Mesenchymal stem cell (in vitro differentiated cells and primary cell): Measurements from ENCODE around the gene ABHD2.

Source experiments
- DNase-seq: peaks from one replicate; pipeline ENCODE4 v3.0.0-alpha.2; 2013
- H2AFZ ChIP-seq: one replicate; pipeline ENCODE4 v1.6.1; 2013; ENCODE audit warnings: low read depth, mild to moderate bottlenecking, control low read depth, inconsistent platforms, low read length, moderate library complexity
- H2AK5ac ChIP-seq: 2 replicates; pipeline ENCODE4 v1.6.1; 2013; ENCODE audit warnings: low read length, moderate library complexity, mild to moderate bottlenecking, inconsistent platforms; ENCODE audit not compliant: severe bottlenecking
- H2BK120ac ChIP-seq: one replicate; pipeline ENCODE4 v1.6.1; 2013; ENCODE audit warnings: low read depth, mild to moderate bottlenecking, inconsistent platforms, low read length, moderate library complexity
- H2BK12ac ChIP-seq, 2 experiments: one replicate each; pipeline ENCODE4 v1.6.1; 2013; ENCODE audit warnings: inconsistent platforms in 2 of 2, low read length in 2 of 2, mild to moderate bottlenecking in 2 of 2, moderate library complexity in 2 of 2, control low read depth in 1 of 2
- H2BK15ac ChIP-seq: one replicate; pipeline ENCODE4 v1.6.1; 2013; ENCODE audit warnings: mild to moderate bottlenecking, low read depth, inconsistent platforms; ENCODE audit not compliant: poor library complexity, severe bottlenecking
- H2BK5ac ChIP-seq: 2 replicates; pipeline ENCODE4 v1.6.1; 2013; ENCODE audit warnings: low read depth, mild to moderate bottlenecking, low read length, control low read depth, inconsistent platforms; ENCODE audit not compliant: poor library complexity, severe bottlenecking
- H3K14ac ChIP-seq, 2 experiments: one replicate each; pipeline ENCODE4 v1.6.1; 2013; ENCODE audit warnings: inconsistent platforms in 2 of 2, low read length in 2 of 2, control low read depth in 1 of 2, mild to moderate bottlenecking in 1 of 2, moderate library complexity in 1 of 2
- H3K18ac ChIP-seq, 2 experiments: one replicate each; pipeline ENCODE4 v1.6.1; 2013; ENCODE audit warnings: inconsistent platforms in 2 of 2, low read length in 2 of 2, control low read depth in 1 of 2, low read depth in 1 of 2, mild to moderate bottlenecking in 1 of 2
- H3K23ac ChIP-seq, 2 experiments: one replicate each; pipeline ENCODE4 v1.6.1; 2013; ENCODE audit warnings: inconsistent platforms in 2 of 2, low read length in 2 of 2, mild to moderate bottlenecking in 2 of 2, moderate library complexity in 2 of 2, control low read depth in 1 of 2
- H3K27ac ChIP-seq: 2 replicates; pipeline ENCODE4 v1.5.1; 2013; ENCODE audit warnings: mild to moderate bottlenecking, moderate library complexity, low read length, control low read depth, inconsistent platforms; ENCODE audit not compliant: poor library complexity, severe bottlenecking
- H3K27me3 ChIP-seq, 2 experiments: 2 replicates each; pipeline versions ENCODE4 v1.6.1 to v1.7.0; 2013; ENCODE audit warnings: low read length in 2 of 2, mild to moderate bottlenecking in 2 of 2, moderate library complexity in 2 of 2, control low read depth in 1 of 2, inconsistent platforms in 1 of 2; ENCODE audit not compliant: control insufficient read depth in 1 of 2, insufficient read depth in 1 of 2
- H3K36me3 ChIP-seq, 2 experiments: 2 replicates each; pipeline versions ENCODE4 v1.6.1 to v1.7.0; 2013; ENCODE audit warnings: low read length in 2 of 2, control low read depth in 1 of 2, inconsistent platforms in 1 of 2, low read depth in 1 of 2, mild to moderate bottlenecking in 1 of 2; ENCODE audit not compliant: insufficient read depth in 2 of 2, control insufficient read depth in 1 of 2
- H3K4ac ChIP-seq, 2 experiments: one replicate each; pipeline ENCODE4 v1.6.1; 2013; ENCODE audit warnings: inconsistent platforms in 2 of 2, low read length in 2 of 2, mild to moderate bottlenecking in 2 of 2, moderate library complexity in 2 of 2, control low read depth in 1 of 2, low read depth in 1 of 2
- H3K4me1 ChIP-seq: 2 replicates; pipeline ENCODE4 v1.6.1; 2013; ENCODE audit warnings: low read depth, low read length, control low read depth; ENCODE audit not compliant: control insufficient read depth, insufficient read depth
- H3K4me2 ChIP-seq: 2 replicates; pipeline ENCODE4 v1.6.1; 2013; ENCODE audit warnings: low read length, mild to moderate bottlenecking, inconsistent platforms; ENCODE audit not compliant: poor library complexity, severe bottlenecking
- H3K4me3 ChIP-seq, 2 experiments: 2 replicates each; pipeline versions ENCODE4 v1.5.1 to v1.7.0; 2013; ENCODE audit warnings: low read length in 2 of 2, mild to moderate bottlenecking in 2 of 2, control low read depth in 1 of 2, low read depth in 1 of 2; ENCODE audit not compliant: insufficient read depth in 1 of 2
- H3K79me1 ChIP-seq: replicated peaks from 2 replicates; pipeline ENCODE4 v1.6.1; 2013; ENCODE audit warnings: mild to moderate bottlenecking, control low read depth, low read length, inconsistent platforms; ENCODE audit not compliant: poor library complexity, severe bottlenecking
- H3K9ac ChIP-seq: 2 replicates; pipeline ENCODE4 v1.7.0; 2013; ENCODE audit warnings: mild to moderate bottlenecking, low read length, moderate library complexity
- H3K9me3 ChIP-seq: 2 replicates; pipeline ENCODE4 v1.7.0; 2013; ENCODE audit warnings: mild to moderate bottlenecking, low read length; ENCODE audit not compliant: control insufficient read depth
- H4K8ac ChIP-seq: one replicate; pipeline ENCODE4 v1.6.1; 2013; ENCODE audit warnings: inconsistent platforms, mild to moderate bottlenecking, low read length, moderate library complexity
- H4K91ac ChIP-seq: one replicate; pipeline ENCODE4 v1.6.1; 2013; ENCODE audit warnings: mild to moderate bottlenecking, low read length, inconsistent platforms
- WGBS: methylation state at CpG from one replicate; pipeline ENCODE4 v1.1.7; 2013; ENCODE audit warnings: mixed read lengths; 5-methylcytosine and 5-hydroxymethylcytosine counted together

Gene ABHD2

DNA sequence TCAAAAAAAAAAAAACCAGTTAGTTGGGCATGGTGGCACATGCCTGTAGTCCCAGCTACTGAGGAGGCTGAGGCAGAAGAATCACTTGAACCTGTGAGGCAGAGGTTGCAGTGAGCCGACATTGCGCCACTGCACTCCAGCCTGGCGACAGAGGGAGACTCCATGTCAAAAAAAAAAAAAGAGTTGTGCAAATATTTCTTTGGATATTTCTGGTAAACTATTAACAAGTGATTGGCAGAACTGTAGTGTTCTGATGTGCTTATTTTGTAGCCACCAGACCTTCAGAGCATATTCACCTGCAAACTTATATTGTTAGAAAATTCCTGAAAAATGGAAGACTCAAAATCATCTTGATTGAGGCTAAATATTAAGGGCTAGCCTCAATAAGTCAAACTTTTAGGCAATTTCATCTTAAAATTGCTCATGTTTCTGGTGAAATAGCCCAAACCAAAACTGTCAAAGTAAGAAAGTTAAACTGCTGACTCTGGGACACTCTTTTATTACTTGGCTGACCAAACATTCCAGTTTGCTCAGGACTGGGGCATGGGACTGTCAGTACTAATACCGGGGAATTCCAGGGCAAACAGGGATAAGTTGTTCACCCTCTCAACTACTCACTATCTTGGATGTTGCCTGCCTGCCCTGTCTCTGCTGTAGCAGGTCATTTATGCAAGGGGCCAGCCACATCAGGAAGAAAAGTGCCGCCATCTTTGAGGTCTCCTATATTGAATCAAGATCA lies 37.0 kb downstream of the ABHD2 start:
- H2BK5ac ChIP-seq, result no peak overlapping the region
- H3K79me1 ChIP-seq, result peaks cover 24% of the 10 kb centered on the region
- no peaks in the 10 kb centered on the region for H3K9me3 ChIP-seq
- no peaks in the 10 kb centered on the region for H3K27me3 ChIP-seq
- no peak overlapping the region for H3K23ac ChIP-seq
- H2AFZ ChIP-seq, result no peak overlapping the region
- H3K4me1 ChIP-seq, result peaks cover 7% of the 10 kb centered on the region
- H3K4ac ChIP-seq, result no peak overlapping the region
- no peak overlapping the region for H3K4me3 ChIP-seq
- H2BK15ac ChIP-seq, result no peak overlapping the region
- DNase-seq, result no peak
- no peak overlapping the region for H3K4me2 ChIP-seq
- H4K91ac ChIP-seq, result no peak overlapping the region
- no peak overlapping the region for H2BK12ac ChIP-seq
- H2AK5ac ChIP-seq, result no peak overlapping the region
- peaks cover 4 to 85% of the 10 kb centered on the region in 2 experiments for H3K36me3 ChIP-seq
- no peak overlapping the region for H3K14ac ChIP-seq
- WGBS, result 92% methylated on average over 5 of the region's 5 CpGs
- no peak overlapping the region for H3K18ac ChIP-seq
- no peak overlapping the region for H3K9ac ChIP-seq
- H3K27ac ChIP-seq, result no peak overlapping the region
- no peak overlapping the region for H2BK120ac ChIP-seq
- no peak overlapping the region for H4K8ac ChIP-seq

DNA sequence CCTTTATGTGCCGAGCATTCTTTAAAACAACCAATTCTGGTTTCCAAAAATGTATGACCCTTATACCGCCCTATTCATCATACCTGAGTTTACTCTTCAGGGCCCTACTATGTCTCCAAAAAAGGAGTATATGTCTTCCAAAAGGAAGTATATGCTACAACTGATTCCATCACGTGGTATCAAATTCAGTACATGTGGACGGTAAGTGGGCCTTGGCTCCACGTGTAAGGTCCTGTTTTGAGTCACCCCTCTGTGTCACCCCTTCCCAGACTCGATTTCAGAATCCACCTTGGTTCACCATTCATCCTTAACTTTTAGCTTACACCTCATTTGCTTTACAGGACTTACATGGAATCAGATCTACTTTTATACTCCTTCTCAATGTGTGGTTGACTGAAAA lies 37.8 kb downstream of the ABHD2 start:
- Histone ChIP-seq H2BK12ac (no peak overlapping the region), H2BK5ac (no peak overlapping the region), H2AK5ac (no peak overlapping the region), H3K79me1 (peaks cover 24% of the 10 kb centered on the region), H3K9ac (no peak overlapping the region), H4K8ac (no peak overlapping the region), H4K91ac (no peak overlapping the region), H3K27me3 (no peaks in the 10 kb centered on the region), H3K18ac (no peak overlapping the region), H3K9me3 (no peaks in the 10 kb centered on the region), H3K36me3 (peaks cover 8 to 88% of the 10 kb centered on the region in 2 experiments), H2AFZ (no peak overlapping the region), H3K4me2 (no peak overlapping the region), H2BK120ac (no peak overlapping the region), H3K4me3 (no peak overlapping the region), H3K14ac (no peak overlapping the region), H3K23ac (no peak overlapping the region), H3K27ac (no peak overlapping the region), H3K4ac (no peak overlapping the region), H3K4me1 (peaks cover 7% of the 10 kb centered on the region), H2BK15ac (no peak overlapping the region)
- WGBS, result 96% methylated on average over 6 of the region's 6 CpGs
- DNase-seq, result no peak

DNA sequence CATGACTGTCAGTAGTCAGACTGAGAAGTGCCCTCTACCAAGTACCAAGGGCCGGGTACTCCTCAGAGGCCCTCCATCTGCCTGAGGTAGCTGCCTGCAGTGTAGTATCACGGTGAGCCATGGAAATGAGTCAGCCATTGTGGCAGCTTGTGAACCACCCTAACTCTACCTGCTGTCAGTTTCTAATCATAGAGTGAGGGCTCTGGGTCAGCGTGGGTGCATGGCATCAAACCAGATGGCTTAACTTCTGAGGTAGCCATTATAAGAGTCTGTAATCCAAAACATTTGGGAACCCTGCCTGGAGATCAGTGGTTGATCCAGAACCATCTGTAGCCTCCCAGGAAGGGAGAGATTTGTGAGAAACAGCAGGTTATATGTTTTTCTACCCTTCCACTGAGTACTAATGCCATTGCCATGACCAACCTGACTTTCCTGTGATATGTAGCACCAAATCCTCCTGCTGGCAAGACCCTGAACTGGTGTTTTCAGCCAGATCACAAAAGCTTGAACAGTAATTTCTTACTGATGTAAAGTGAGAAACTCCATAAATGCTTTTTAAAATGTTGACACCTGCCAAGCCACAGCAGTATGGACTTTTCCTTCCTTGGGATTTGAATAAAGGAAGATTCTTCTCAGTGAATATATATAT lies 38.9 kb downstream of the ABHD2 start:
- no peak overlapping the region for H2AFZ ChIP-seq
- no peak overlapping the region for H2BK12ac ChIP-seq
- H4K8ac ChIP-seq, result no peak overlapping the region
- peaks cover 8 to 83% of the 10 kb centered on the region in 2 experiments for H3K36me3 ChIP-seq
- no peak overlapping the region for H3K4ac ChIP-seq
- H2AK5ac ChIP-seq, result no peak overlapping the region
- H3K27me3 ChIP-seq, result no peaks in the 10 kb centered on the region
- H3K9ac ChIP-seq, result no peak overlapping the region
- H3K18ac ChIP-seq, result no peak overlapping the region
- H3K14ac ChIP-seq, result no peak overlapping the region
- no peak for DNase-seq
- no peak overlapping the region for H3K23ac ChIP-seq
- H3K9me3 ChIP-seq, result no peaks in the 10 kb centered on the region
- H3K4me1 ChIP-seq, result peaks cover 7% of the 10 kb centered on the region
- H2BK120ac ChIP-seq, result no peak overlapping the region
- H3K4me2 ChIP-seq, result no peak overlapping the region
- no peak overlapping the region for H2BK15ac ChIP-seq
- H3K4me3 ChIP-seq, result no peak overlapping the region
- peaks cover 28% of the 10 kb centered on the region for H3K79me1 ChIP-seq
- H4K91ac ChIP-seq, result no peak overlapping the region
- 90% methylated on average over 3 of the region's 3 CpGs for WGBS
- H3K27ac ChIP-seq, result no peak overlapping the region
- no peak overlapping the region for H2BK5ac ChIP-seq

DNA sequence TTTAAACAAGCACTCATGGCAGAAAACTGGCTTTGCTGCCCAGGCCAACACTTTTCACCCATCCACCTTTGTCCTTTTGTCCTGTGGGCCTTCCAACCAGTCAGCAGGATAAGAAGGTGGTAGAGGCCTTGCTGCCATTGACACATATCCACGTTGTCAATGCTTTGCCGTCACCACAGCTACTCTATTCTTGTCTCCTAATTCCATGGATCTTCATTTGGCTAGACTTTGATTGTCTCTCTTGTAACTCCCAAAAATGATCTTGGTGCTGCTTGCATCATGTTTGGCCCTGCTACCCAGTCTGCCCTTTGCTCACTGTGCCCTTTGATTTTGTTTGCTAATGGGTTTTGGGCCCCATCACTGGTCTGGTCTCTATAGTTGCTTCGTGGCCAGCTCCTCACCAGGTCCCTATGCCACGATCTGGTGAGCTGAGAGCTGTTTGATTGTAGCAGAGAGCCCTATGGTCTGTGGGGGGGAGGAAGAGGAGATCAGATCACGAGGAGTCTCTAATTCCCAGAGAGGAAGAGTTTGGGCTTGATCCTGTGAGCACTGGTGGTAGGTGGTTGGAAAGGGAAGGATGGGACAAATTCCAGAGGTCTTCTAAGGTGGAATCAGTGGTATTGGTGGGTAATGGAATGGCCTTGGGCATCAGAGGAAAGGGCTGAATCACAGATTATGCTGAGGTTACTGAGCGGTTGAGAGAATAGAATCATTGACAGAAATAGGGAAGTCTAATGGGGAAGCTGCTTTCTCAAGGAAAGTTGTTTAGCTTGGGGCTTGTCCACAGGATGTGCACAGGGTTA lies 40.3 kb downstream of the ABHD2 start:
- Histone ChIP-seq H2AK5ac (no peak overlapping the region), H2AFZ (no peak overlapping the region)

More for the DNA sequence above, 40.3 kb downstream of the ABHD2 start:
- H3K27ac ChIP-seq, result no peak overlapping the region
- H3K27me3 ChIP-seq, result no peaks in the 10 kb centered on the region
- H3K36me3 ChIP-seq, result peaks cover 4 to 83% of the 10 kb centered on the region in 2 experiments
- H3K9me3 ChIP-seq, result no peaks in the 10 kb centered on the region
- no peak overlapping the region for H2BK12ac ChIP-seq
- no peak overlapping the region for H3K4me3 ChIP-seq
- H3K23ac ChIP-seq, result peak overlapping the region in 1 of 2 experiments; percentile 37
- H2BK120ac ChIP-seq, result no peak overlapping the region
- H3K4ac ChIP-seq, result no peak overlapping the region
- no peak overlapping the region for H2BK5ac ChIP-seq
- H3K4me2 ChIP-seq, result no peak overlapping the region
- no peak for DNase-seq
- H4K8ac ChIP-seq, result no peak overlapping the region
- H3K79me1 ChIP-seq, result peaks cover 29% of the 10 kb centered on the region
- 93% methylated on average over 6 of the region's 6 CpGs for WGBS
- peaks cover 5% of the 10 kb centered on the region for H3K4me1 ChIP-seq
- no peak overlapping the region for H3K14ac ChIP-seq
- no peak overlapping the region for H3K18ac ChIP-seq
- H3K9ac ChIP-seq, result peak overlapping the region; percentile 9
- H4K91ac ChIP-seq, result no peak overlapping the region
- H2BK15ac ChIP-seq, result no peak overlapping the region
